GM08714 (cell line): Measurements from ENCODE around the gene ADCY4.

Experiments
- H3K4me3 ChIP-seq: fragments of 200-500 bp; sonication (Bioruptor generic); 2 replicates; pipeline ENCODE4 v1.5.1; 2014; ENCODE audit warnings: mild to moderate bottlenecking, low read length, inconsistent platforms
- ZNF274 ChIP-seq: IDR thresholded peaks from 2 replicates; pipeline ENCODE4 v1.6.1; 2012; ENCODE audit warnings: mild to moderate bottlenecking, low read depth, low read length

The ADCY4 gene

DNA sequence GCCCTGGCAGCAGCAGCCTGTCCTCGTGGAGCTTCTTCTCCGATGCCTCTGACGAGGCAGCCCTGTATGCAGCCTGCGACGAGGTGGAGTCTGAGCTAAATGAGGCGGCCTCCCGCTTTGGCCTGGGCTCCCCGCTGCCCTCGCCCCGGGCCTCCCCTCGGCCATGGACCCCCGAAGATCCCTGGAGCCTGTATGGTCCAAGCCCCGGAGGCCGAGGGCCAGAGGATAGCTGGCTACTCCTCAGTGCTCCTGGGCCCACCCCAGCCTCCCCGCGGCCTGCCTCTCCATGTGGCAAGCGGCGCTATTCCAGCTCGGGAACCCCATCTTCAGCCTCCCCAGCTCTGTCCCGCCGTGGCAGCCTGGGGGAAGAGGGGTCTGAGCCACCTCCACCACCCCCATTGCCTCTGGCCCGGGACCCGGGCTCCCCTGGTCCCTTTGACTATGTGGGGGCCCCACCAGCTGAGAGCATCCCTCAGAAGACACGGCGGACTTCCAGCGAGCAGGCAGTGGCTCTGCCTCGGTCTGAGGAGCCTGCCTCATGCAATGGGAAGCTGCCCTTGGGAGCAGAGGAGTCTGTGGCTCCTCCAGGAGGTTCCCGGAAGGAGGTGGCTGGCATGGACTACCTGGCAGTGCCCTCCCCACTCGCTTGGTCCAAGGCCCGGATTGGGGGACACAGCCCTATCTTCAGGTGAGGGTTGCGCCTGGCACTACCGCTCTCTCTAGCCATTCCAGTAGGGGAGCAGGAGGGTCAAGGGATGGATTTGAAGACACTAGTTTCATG lies 35.2 kb upstream of the ADCY4 start:
- no peak for TF ChIP-seq ZNF274
- H3K4me3 ChIP-seq, result no peak overlapping the region

GRCh38 chr14:24369463-24369862 lies 34.6 kb upstream of the ADCY4 start:
- no peak overlapping the region for H3K4me3 ChIP-seq

DNA sequence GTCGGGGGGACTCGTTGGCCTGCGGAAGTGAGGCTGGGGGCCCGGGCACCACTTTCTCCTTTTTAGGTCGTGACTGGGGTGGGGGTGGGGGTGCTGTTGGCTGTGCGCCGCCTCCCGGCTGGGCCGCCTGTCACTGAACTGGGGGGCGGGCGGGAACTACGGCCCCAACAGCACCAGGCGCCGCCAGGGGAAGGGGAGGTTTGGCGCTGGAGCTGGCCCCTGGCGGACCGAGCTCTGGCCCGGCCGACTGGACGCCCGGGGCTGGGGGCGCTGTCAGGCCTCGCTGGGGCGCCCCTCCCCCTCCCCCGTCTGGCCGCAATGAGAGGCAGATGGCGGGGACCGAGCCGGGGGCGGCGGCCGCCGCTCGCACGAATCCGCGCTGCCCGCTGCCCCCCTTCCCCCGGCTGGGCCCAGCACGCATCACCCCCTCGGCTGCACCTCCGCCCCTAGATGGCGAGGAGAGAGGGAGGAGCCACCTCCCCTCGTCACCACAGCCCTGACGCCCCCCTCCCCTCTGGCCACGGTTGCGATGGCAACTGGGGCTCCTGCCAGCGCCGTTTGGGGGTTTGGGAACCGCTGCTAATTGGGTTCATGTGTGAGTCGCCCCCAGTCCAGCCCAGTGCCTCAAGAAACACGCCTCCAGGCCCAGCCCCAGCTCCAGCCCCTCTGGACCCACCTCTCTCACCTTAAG lies 33.8 kb upstream of the ADCY4 start:
- no peak for TF ChIP-seq ZNF274
- H3K4me3 ChIP-seq, result peak overlapping the region; percentile 56; the same call in 1 of the 2 replicates

More at GRCh38 chr14:24369463-24369862, 34.6 kb upstream of the ADCY4 start:
- TF ChIP-seq ZNF274, result no peak

GRCh38 chr14:24368212-24368561 lies 33.3 kb upstream of the ADCY4 start:
- H3K4me3 ChIP-seq, result peak overlapping the region; percentile 56; the same call in 1 of the 2 replicates
- TF ChIP-seq ZNF274, result no peak

GRCh38 chr14:24367514-24368211 lies 32.8 kb upstream of the ADCY4 start, which contains the start of gene NFATC4:
NFATC4 (plus strand) TSS chr14:24368184; CDS start chr14:24368341, 157 bp downstream.
- H3K4me3 ChIP-seq, result peak within 1 kb of the TSS; percentile 56; the same call in 1 of the 2 replicates
- no peak for TF ChIP-seq ZNF274

DNA sequence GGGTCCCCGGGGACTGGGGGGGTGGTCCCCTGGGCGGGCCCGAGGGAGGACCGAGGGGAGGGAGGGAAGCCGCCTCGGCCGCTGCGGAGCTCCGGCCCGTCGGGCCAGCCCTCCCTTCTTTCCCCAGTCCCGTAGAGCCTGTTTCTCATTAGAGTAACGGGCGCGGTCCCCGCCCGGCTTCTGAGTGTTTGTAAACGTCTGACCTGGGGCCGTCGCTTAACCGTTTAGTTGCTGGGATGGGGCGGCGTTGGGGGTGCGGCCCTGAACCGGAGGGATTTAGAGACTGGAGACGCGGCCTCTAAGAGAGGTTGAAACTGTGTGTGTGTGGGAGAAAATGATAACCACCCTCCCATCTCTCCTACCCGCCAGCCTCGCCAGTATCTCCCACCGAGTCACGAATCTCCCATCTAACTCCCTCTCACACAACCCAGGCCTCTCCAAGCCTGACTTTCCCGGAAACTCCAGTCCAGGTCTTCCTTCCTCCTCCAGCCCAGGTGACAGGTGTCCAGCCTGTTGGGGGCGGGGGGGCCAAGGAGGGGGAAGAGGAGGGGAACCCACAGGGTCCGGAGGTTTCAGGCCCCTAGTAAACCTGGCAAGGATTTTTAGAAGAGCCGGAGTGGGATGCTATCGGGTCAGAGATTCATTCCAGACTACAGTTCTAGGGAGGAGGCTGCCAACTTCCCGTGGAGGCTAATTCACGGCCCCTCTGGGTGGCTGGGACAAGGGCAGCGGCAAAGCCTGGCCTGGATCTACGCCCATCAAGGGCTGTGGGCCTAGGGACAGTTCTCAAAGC lies 32.0 kb upstream of the ADCY4 start:
- peak overlapping the region; percentile 35; the same call in 1 of the 2 replicates for H3K4me3 ChIP-seq
- TF ChIP-seq ZNF274, result no peak

- peak overlapping the region; percentile 34; the same call in 1 of the 2 replicates for H3K4me3 ChIP-seq
- TF ChIP-seq ZNF274, result no peak
These were observed 31.5 kb upstream of the ADCY4 start for GRCh38 chr14:24366413-24366720.

- H3K4me3 ChIP-seq, result peak overlapping the region; percentile 34; the same call in 1 of the 2 replicates
- TF ChIP-seq ZNF274, result no peak
These were observed 30.9 kb upstream of the ADCY4 start for GRCh38 chr14:24365600-24366412.

GRCh38 chr14:24364841-24365240 lies 30.0 kb upstream of the ADCY4 start:
- no peak for TF ChIP-seq ZNF274
- H3K4me3 ChIP-seq, result no peak overlapping the region

- no peak overlapping the region for H3K4me3 ChIP-seq
- TF ChIP-seq ZNF274, result no peak
These were observed 28.5 kb upstream of the ADCY4 start for GRCh38 chr14:24363401-24363800.

DNA sequence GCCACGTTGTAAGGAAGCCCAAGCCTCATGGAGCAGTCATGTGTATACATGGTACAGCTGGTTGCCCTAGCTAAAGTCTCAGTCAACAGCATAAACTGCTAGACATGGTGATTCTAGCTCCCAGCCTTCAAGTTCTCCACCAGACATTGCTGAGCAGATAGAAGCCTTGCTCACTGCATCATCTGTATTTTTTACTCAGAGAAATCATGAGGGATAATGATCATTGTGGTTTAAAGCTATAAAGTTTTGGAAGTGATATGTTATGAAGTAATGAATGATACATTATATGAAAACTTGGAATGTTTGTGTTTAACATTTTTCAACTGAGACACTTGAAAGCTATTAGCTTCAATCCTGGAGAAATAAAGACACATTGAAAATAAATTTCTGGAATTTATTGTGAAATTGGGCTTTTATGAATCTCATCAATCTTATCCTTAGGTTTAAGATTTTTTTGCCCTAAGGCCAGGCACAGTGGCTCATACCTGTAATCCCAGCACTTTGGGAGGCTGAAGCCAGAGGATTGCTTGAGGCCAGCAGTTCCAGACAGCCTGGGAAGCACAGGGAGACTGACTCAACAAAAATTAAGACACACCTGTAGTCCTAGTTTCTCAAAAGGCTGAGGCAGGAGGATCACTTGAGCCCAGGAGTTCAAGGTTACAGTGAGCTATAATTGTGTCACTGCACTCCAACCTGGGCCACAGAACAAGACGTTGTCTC lies 27.5 kb upstream of the ADCY4 start:
- TF ChIP-seq ZNF274, result no peak
- H3K4me3 ChIP-seq, result no peak overlapping the region

GRCh38 chr14:24361326-24361725 lies 26.5 kb upstream of the ADCY4 start:
- H3K4me3 ChIP-seq, result no peak overlapping the region
- TF ChIP-seq ZNF274, result no peak
